Measurements from ENCODE around the gene DSCAM. TPM values are rescaled to one million over a fixed set of nuclear protein-coding genes. Genes with fewer than 3 reads are reported as not detected.
"Not testable (repeated sequence)": the region's sequence is repeated elsewhere in the genome, so short reads cannot be mapped to it uniquely, and the experiment has no call there.

DSCAM gene
- total RNA-seq, 4 donors from 2014 or later = 0.03 TPM; not detected in 3

GRCh38 chr21:40029888-40030287, 817.1 kb downstream of the DSCAM start:
- Histone ChIP-seq H3K4me3 (no peak overlapping the region), H3K36me3 (no peaks in the 10 kb centered on the region), H3K27ac (no peak overlapping the region), H3K4me1 (no peaks in the 10 kb centered on the region), H3K27me3 (no peaks in the 10 kb centered on the region), H3K9me3 (no peaks in the 10 kb centered on the region)
- no peak for TF ChIP-seq POLR2A (IDR thresholded peaks at IDR 0.05)
- TF ChIP-seq, protein P1, sequence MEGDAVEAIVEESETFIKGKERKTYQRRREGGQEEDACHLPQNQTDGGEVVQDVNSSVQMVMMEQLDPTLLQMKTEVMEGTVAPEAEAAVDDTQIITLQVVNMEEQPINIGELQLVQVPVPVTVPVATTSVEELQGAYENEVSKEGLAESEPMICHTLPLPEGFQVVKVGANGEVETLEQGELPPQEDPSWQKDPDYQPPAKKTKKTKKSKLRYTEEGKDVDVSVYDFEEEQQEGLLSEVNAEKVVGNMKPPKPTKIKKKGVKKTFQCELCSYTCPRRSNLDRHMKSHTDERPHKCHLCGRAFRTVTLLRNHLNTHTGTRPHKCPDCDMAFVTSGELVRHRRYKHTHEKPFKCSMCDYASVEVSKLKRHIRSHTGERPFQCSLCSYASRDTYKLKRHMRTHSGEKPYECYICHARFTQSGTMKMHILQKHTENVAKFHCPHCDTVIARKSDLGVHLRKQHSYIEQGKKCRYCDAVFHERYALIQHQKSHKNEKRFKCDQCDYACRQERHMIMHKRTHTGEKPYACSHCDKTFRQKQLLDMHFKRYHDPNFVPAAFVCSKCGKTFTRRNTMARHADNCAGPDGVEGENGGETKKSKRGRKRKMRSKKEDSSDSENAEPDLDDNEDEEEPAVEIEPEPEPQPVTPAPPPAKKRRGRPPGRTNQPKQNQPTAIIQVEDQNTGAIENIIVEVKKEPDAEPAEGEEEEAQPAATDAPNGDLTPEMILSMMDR (IDR thresholded peaks at IDR 0.05 in 4 of 5, conservative IDR thresholded peaks at IDR 0.05 in 1 of 5) = no peak
- ATAC-seq (no peak), DNase-seq (no peak)
- in situ Hi-C loops (cut with MboI; ENCODE audit: low sequenced_read_pairs in 4 of 4) = no loop called here
- intact Hi-C loops (cut with DNase I; ENCODE audit: low total_unique reads) = no loop called here

GRCh38 chr21:40028393-40028792, 818.6 kb downstream of the DSCAM start:
- H3K27me3 ChIP-seq; in situ Hi-C loops (cut with MboI; ENCODE audit: low sequenced_read_pairs in 4 of 4); intact Hi-C loops (cut with DNase I; ENCODE audit: low total_unique reads); H3K4me1 ChIP-seq; H3K4me3 ChIP-seq; H3K36me3 ChIP-seq; DNase-seq; H3K27ac ChIP-seq; ATAC-seq; H3K9me3 ChIP-seq: not testable (repeated sequence)

GRCh38 chr21:40021558-40022351, 825.2 kb downstream of the DSCAM start:
- in situ Hi-C loops (cut with MboI; ENCODE audit: low sequenced_read_pairs in 4 of 4) (no loop called here), intact Hi-C loops (cut with DNase I; ENCODE audit: low total_unique reads) (no loop called here)
- Histone ChIP-seq H3K9me3 (no peaks in the 10 kb centered on the region), H3K27me3 (no peaks in the 10 kb centered on the region), H3K4me3 (no peak overlapping the region), H3K4me1 (no peaks in the 10 kb centered on the region), H3K36me3 (no peaks in the 10 kb centered on the region), H3K27ac (no peak overlapping the region)
- DNase-seq = no peak
- TF ChIP-seq POLR2A (IDR thresholded peaks at IDR 0.05) = no peak
- TF ChIP-seq, protein P1 (IDR thresholded peaks at IDR 0.05 in 4 of 5, conservative IDR thresholded peaks at IDR 0.05 in 1 of 5) = no peak
- no peak for ATAC-seq

DNA sequence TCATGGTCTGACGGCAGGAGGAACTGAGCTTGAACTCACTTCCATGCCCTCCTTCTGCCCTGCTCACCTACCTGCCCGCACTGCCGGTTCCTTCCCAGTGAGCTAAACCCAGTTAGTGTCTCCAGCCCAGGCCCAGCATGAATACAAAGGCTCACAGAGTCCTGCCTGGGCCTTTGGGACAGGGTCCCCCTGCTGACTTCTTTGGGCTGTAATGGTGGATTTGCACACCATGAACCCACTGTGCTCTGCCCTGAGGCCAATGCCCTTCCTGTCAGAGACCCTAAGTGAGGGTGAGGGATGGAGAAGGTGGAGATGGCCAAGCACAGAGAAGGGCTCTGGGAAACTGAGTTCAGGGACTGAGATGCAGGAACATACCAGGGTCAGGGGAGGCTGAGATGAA, 826.3 kb downstream of the DSCAM start:
- ATAC-seq = no peak
- no peaks in the 10 kb centered on the region for H3K4me1 ChIP-seq

DNA sequence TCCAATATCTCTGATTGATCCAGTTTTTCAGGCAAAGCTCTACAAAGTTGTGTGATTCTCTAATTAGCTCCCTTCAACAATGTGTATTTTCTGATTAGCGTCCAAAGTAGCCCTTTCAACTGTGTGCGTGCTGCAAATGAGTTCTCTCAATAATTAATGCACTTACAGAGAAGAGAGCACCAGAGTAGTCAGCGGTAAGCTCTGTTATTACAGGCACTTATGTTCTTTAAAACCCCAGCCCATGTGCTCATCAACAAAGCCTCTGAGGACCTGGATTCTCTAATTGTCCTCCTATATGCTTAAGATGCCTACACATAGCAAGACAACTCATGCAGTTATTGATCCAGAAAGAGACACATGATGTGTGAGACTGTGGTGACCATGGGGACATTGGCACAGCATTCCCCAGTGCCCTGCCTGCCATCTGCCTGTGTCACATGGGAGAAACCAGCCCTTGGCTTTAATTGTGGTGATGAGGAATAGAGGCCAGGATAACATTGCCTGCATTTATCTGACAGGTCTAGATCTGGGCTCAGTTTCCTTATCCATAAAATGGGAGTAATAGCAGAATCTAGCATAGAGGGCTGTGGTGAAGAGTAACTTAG, 828.0 kb downstream of the DSCAM start:
- no peaks in the 10 kb centered on the region for H3K36me3 ChIP-seq
- no peak overlapping the region for H3K4me3 ChIP-seq
- no peak for TF ChIP-seq POLR2A (IDR thresholded peaks at IDR 0.05)
- TF ChIP-seq, protein P1 (IDR thresholded peaks at IDR 0.05 in 4 of 5, conservative IDR thresholded peaks at IDR 0.05 in 1 of 5) = no peak
- in situ Hi-C loops (cut with MboI; ENCODE audit: low sequenced_read_pairs in 4 of 4) = no loop called here
- no peak for DNase-seq
- no peak for ATAC-seq
- H3K4me1 ChIP-seq = no peaks in the 10 kb centered on the region
- H3K27me3 ChIP-seq = no peaks in the 10 kb centered on the region
- intact Hi-C loops (cut with DNase I; ENCODE audit: low total_unique reads) = no loop called here
- H3K9me3 ChIP-seq = no peaks in the 10 kb centered on the region
- H3K27ac ChIP-seq = no peak overlapping the region

More for the DNA sequence above, 826.3 kb downstream of the DSCAM start:
- Histone ChIP-seq H3K9me3 (no peaks in the 10 kb centered on the region), H3K27me3 (no peaks in the 10 kb centered on the region), H3K27ac (no peak overlapping the region), H3K4me3 (no peak overlapping the region), H3K36me3 (no peaks in the 10 kb centered on the region)
- DNase-seq = no peak
- intact Hi-C loops (cut with DNase I; ENCODE audit: low total_unique reads) = no loop called here
- no peak for TF ChIP-seq POLR2A (IDR thresholded peaks at IDR 0.05)
- TF ChIP-seq, protein P1 (IDR thresholded peaks at IDR 0.05 in 4 of 5, conservative IDR thresholded peaks at IDR 0.05 in 1 of 5) = no peak
- in situ Hi-C loops (cut with MboI; ENCODE audit: low sequenced_read_pairs in 4 of 4) = no loop called here
